LNCAP (cell line): ENCODE results near the gene MET.

Source experiments
- CTCF ChIP-seq: fragments of 450-650 bp; IDR thresholded peaks from 2 replicates; pipeline ENCODE4 v1.5.1; 2017; ENCODE audit warnings: mild to moderate bottlenecking

The MET gene

GRCh38 chr7:116836048-116836447 is 164.1 kb downstream of the MET start:
- no peak for TF ChIP-seq CTCF

DNA sequence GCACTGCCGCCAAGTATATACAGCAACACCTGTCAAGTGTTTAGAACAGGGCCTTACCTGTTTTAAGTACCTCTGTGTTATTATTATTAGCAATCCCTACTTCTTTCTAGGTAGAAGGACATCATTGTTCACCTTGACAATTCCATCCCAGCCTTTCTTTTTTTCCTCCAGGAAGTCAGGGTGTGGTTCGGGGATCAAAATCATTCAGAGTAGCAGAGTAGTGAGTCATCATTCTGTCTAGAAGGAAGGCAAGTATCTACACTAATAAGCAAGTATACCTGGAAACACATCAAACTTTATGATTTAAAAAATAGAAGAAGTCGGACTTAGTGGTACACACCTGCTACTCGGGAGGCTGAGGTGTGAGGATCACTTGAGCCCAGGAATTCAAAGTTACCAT is 164.9 kb downstream of the MET start:
- TF ChIP-seq CTCF: no peak

DNA sequence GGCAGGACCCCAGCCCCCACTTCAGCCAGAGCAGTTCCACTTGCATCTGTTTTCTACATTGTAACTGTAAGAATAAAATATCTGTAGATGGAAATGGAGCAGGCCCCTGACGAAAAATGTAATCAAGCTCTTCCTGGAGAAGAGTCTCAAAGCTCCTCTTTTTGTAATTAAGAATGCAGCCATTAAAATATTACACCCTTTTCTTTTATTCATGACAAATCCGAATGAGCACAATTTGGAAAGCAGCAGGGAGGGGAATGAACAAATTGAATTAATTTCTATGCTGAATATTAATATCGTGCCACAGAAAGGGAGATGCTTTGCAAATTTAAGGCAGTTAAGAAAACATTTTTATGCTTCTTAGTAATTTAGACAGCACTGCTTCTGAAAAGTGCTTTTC is 165.6 kb downstream of the MET start:
- TF ChIP-seq CTCF: no peak

- no peak for TF ChIP-seq CTCF
Measured at GRCh38 chr7:116840256-116840655, 168.3 kb downstream of the MET start.

DNA sequence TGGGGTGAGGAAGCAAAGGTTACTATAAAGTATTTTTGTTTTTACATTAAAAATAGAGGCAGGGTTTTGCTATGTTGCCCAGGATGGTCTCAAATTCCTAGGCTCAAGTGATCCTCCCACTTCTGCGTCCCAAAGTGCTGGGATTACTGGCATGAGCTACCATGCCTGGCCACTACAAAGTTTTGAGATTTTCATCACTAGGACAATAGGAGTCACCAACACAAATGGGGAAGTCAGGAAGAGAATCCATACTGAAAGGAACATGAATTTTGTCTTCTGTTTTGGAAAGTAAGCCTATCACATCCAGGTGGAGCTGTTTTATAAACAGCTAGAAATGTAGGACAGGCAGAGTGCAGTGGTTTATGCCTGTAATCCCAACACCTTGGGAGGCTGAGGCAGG is 170.4 kb downstream of the MET start:
- TF ChIP-seq CTCF: no peak

DNA sequence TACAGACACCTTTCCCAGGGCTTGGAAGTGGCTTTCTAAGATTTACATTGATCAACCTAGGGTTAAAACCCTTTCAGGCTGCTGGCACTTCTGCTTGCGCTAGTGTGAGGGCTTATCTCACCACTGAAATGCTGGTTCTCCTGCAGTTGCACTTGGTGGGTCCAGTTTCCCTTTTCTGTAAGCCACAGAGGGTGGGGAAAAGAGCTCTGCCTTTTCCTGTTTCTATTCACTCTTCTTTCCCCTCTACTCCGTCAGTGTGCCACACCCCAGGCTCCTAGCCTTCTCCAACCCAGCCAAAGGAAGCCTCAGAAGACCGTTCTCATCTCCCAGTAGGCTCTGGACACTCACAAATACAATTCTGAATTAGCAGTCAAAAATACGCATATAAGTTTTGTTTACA is 171.4 kb downstream of the MET start:
- TF ChIP-seq CTCF: no peak
